Inferior parietal cortex (tissue), 1 donor: ENCODE results near the gene OR4E2.
"Not testable (repeated sequence)": the region's sequence is repeated elsewhere in the genome, so short reads cannot be mapped to it uniquely, and the experiment has no call there.

Experiments used
- DNase-seq: peaks from one replicate; pipeline ENCODE4 v3.0.0-alpha.2; 2016; ENCODE audit errors: extremely low spot score

OR4E2 gene

DNA sequence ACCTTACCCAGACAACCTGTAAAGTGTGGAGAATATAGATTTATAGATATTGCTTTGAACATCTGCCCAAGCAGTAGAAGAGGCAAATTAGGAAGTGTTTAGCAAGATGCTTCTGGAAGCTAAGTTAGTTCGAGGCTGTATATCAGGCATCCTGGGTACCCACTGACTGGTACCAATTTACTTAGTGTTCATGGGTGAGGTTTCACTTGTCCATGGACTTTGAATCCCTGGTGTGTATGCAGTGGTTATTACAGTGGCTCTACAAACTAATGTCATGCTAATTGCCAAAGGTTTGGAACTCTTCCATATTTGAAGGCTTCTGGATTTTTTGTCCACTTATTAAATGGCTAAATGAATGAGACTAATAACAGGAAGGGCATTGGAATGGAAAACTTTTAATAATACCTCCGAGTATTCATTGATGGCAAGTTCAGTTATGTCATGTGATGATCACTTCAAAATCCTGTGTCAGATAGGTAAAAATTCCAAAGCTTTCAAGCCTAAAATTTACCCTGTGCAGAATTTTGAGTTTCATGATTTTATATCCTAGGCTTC lies at the start of gene OR4E2:
OR4E2 (plus strand) TSS at position 505 of the 555 bp plus-strand sequence. CDS start 11,248 bp downstream, outside the sequence.
- no peak for DNase-seq

DNA sequence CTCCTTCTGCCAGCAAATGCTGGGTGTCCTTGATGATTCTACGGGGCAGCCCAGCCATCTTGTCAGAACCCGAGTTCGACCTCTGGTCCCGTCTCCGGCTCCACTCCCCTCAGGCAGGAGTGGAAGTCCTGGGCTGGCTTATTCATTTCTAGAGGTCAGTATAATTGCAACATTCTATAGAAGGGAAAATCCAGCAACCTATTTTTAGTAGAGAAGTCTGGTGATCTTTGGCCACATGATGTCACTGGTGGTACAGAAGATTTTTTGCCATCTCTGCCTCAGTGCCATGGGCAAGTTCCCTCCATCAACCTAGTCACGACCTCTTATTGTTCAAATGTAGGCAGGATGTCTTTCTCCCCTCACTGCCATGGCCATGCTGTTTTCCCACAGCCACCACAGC lies 41.3 kb upstream of the OR4E2 start:
- DNase-seq, result no peak

DNA sequence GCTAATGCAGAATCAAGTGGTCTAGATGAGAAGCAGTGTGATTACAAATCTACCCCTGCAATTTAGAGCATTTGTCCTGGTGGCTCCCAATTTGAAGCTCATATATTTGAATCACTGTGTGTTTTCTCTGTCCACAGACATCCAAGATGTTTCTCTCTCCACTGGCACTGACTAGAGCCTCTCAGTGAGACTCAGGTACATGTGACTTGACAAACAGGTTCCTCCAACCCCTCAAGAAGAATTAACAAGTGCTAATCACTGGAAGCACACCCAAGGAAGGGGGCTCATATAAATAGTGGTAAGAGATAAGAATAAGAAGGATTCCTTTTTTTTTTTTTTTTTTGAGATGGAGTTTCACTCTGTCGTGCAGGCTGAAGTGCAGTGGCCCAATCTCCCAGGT lies 39.4 kb upstream of the OR4E2 start:
- DNase-seq, result no peak

GRCh38 chr14:21617614-21618013 lies 36.0 kb upstream of the OR4E2 start:
- no peak for DNase-seq

- DNase-seq, result no peak
These were observed 27.0 kb upstream of the OR4E2 start for GRCh38 chr14:21626491-21627230.

- DNase-seq, result not testable (repeated sequence)
These were observed 23.1 kb upstream of the OR4E2 start for GRCh38 chr14:21630503-21630902.

GRCh38 chr14:21631084-21631483 lies 22.6 kb upstream of the OR4E2 start:
- no peak for DNase-seq

- no peak for DNase-seq
These were observed 18.8 kb upstream of the OR4E2 start, which contains the start of gene OR10G2 for GRCh38 chr14:21634840-21635239. TSS of gene OR10G2 (minus strand) at chr14:21634940. CDS start at chr14:21634842, 98 bp downstream.

GRCh38 chr14:21642683-21643082 lies 11.0 kb upstream of the OR4E2 start:
- DNase-seq, result no peak

- no peak for DNase-seq
These were observed 10.2 kb upstream of the OR4E2 start for GRCh38 chr14:21643407-21643806.

GRCh38 chr14:21647380-21647779 lies 6.3 kb upstream of the OR4E2 start:
- DNase-seq, result no peak

DNA sequence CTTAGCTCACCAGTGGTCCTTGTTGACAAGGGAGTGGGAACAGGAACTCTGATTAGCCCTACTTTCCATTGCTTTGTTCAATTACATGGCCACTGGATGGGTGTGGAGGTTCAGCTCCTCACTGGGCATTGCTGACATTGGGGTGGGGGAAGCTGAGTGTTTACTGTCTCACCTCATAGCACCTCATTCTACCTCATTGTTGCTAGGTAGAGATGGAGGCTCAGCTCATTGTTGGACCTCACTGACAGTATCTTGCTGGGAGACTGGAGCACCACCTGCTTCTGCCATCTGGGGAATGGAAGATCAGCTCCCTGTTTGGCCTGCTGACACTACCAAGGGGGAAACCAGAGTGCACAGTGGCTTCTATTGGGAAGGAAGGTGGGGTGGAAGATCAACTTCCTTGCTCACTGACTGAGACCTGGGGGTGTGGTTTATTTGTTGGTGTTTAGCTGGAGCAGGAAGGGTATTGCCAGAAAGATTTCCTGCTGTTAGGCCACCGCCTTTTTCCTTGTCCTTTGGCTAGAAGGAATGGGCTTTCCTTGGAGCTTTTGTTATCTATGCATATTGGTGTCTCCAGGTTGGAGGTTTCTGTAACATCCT lies 1.3 kb upstream of the OR4E2 start:
- DNase-seq, result no peak

- DNase-seq, result no peak
These were observed 580 bp downstream of the OR4E2 start for GRCh38 chr14:21654215-21654614.

- DNase-seq, result no peak
These were observed 3.3 kb downstream of the OR4E2 start for GRCh38 chr14:21656980-21657379.

DNA sequence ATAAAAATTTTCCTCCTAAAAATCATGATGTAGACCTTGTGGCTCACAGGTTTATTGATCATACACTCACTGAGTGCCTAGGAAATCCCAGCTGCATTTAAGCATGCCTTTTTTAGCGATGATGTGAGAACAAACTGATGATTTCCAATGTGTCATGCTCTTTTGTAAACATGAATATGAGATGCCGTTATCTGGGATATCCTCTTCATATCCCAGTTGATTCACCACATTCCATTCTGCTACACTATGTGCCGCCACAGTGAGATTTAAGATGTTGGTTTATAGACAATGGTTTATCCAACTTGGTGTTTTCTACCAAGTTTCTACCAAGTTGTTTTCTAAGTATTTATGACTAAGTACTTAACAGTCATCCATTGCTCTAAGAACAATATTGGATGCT lies 14.7 kb downstream of the OR4E2 start:
- DNase-seq, result no peak

DNA sequence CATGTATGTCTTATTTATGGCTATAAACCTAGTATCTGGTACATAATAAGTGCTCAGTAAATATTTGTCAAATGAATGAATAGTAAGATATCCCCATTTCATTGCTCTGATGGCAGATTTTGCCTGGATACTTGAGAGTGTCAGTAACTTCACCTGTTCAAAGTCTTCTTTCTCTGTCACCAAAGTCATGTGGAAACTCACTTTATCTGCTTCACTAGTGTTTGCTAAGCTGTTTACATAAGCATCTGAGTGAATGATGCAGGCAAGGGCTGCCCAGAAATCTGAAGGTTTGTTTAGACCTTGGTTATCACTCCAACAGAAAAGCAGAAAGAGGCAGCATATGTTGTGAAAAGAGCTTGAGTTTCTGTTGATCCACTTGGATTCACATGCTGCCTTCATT lies 15.6 kb downstream of the OR4E2 start:
- DNase-seq, result no peak

GRCh38 chr14:21671371-21671770 lies 17.7 kb downstream of the OR4E2 start:
- DNase-seq, result no peak

- no peak for DNase-seq
These were observed 18.5 kb downstream of the OR4E2 start for GRCh38 chr14:21672116-21672515.

- DNase-seq, result no peak
These were observed 20.1 kb downstream of the OR4E2 start, which contains the start of gene OR4E1 for GRCh38 chr14:21673718-21674117. TSS of gene OR4E1 (minus strand) at chr14:21673818. CDS start at chr14:21670935, 2,883 bp downstream.

- DNase-seq, result no peak
These were observed 21.9 kb downstream of the OR4E2 start for GRCh38 chr14:21675566-21675965.

GRCh38 chr14:21680072-21680471 lies 26.4 kb downstream of the OR4E2 start:
- DNase-seq, result no peak

DNA sequence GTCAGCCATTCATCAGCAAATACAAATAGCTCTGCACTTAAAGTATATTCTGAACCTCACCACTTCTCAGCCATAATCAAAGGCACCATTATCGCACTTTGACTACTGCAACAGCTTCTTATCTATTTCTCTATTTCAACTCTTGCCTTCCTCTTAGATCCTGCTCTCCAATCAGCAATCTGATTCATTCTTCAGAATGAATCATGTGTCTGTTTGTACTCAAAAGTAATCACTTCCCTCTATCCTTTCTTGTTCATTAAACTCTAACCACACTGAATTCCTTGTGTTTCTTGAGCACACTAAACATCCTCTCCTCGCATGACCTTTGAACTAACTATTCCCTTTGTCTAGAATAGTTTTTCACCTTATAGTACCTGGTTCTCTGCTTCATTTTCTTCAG lies 32.8 kb downstream of the OR4E2 start:
- no peak for DNase-seq

GRCh38 chr14:21694425-21694824 lies 40.8 kb downstream of the OR4E2 start:
- DNase-seq, result no peak
